Adrenal gland (tissue), 12 donors: ENCODE data around the gene MTX2. TPM values are rescaled to one million over a fixed set of nuclear protein-coding genes. Genes with fewer than 3 reads are reported as not detected.
"Not testable (repeated sequence)": the region's sequence is repeated elsewhere in the genome, so short reads cannot be mapped to it uniquely, and the experiment has no call there.

ENCODE experiments used
- DNase-seq, 7 donors: peaks; one replicate each; pipeline ENCODE4 v3.0.0-alpha.2; 2019 to 2020
- H3K27ac ChIP-seq, 5 donors: fragments of 200-600 bp; sonication (generic) in 4 of 5; 1 replicate in 3 of 5; 2 replicates in 2 of 5; pipeline versions ENCODE4 v1.5.1 to v1.8.0; 2016 to 2020; ENCODE audit warnings: mild to moderate bottlenecking in 1 of 5
- H3K27me3 ChIP-seq: fragments of 200-600 bp; 2 replicates; pipeline ENCODE4 v1.8.0; 2021
- H3K36me3 ChIP-seq, 2 donors: fragments of 200-600 bp; replicated peaks in 1 of 2; 1 replicate in 1 of 2; 2 replicates in 1 of 2; pipeline versions ENCODE4 v1.5.1 to v1.8.0; 2018 to 2022
- H3K4me1 ChIP-seq, 2 donors: fragments of 200-600 bp; replicated peaks in 1 of 2; 1 replicate in 1 of 2; 2 replicates in 1 of 2; pipeline versions ENCODE4 v1.5.1 to v1.8.0; 2018 to 2021
- H3K4me3 ChIP-seq, 4 donors: fragments of 200-600 bp; sonication (generic) in 3 of 4; one replicate each; pipeline ENCODE4 v1.5.1; 2016 to 2018
- H3K9me3 ChIP-seq, 3 donors: fragments of 200-600 bp; sonication (generic) in 1 of 3; replicated peaks in 1 of 3; 1 replicate in 2 of 3; 2 replicates in 1 of 3; pipeline versions ENCODE4 v1.5.1 to v1.8.0; 2016 to 2021
- CTCF ChIP-seq, 6 experiments: fragments of 450-650 bp in 4 of 6; fragments of 200-600 bp in 2 of 6; sonication (generic) in 1 of 6; IDR thresholded peaks; 1 replicate in 5 of 6; 2 replicates in 1 of 6; pipeline versions ENCODE4 v1.5.1 to v1.8.0; 2016 to 2021; ENCODE audit warnings: antibody characterized with exemption in 6 of 6, mild to moderate bottlenecking in 2 of 6, moderate library complexity in 1 of 6
- POLR2A ChIP-seq, 2 donors: fragments of 450-650 bp; IDR thresholded peaks; one replicate each; pipeline ENCODE4 v1.6.1; 2017; ENCODE audit warnings: antibody characterized with exemption in 2 of 2, mild to moderate bottlenecking in 2 of 2, moderate library complexity in 1 of 2
- WGBS, 4 donors: extraction: QIAGEN DNeasy Blood & Tissue Kit in 2 of 4; methylation state at CpG; one replicate each; pipeline versions ENCODE4 v1.1.5 to v1.1.7; 2013 to 2017; 5-methylcytosine and 5-hydroxymethylcytosine counted together
- intact Hi-C, 2 donors: fragments of 100-400 bp; cut with DNase I; formaldehyde crosslinking; loops; one replicate each; pipeline versions ENCODE4 v1.14.1 to v1.15.0; 2022 to 2023
- polyA plus RNA-seq, 3 donors: library from polyadenylated mRNA; stranded (reverse); fragments of 200-250 nt in 2 of 3; fragments of 350-450 nt in 1 of 3; fragmentation: Illumina TruSeq in 1 of 3; extraction: RNeasy Lipid Tissue Mini Kit (QIAGEN cat#74804) in 1 of 3; gene quantifications; one replicate each; pipeline ENCODE4 v1.2.3, GENCODE V29; 2013 to 2014
- total RNA-seq, 9 donors: library from RNA; depleted of rRNA in 4 of 9; stranded (reverse); fragments of >200 nt in 4 of 9; fragments of 120-200 nt in 1 of 9; fragmentation: NEBNext Ultra II Directional in 1 of 9; extraction: Animal tissue kit (Norgen Biotek cat#: 25700) in 1 of 9; gene quantifications; one replicate each; pipeline versions ENCODE4 v1.1.0 to v1.2.4, GENCODE V29; 2013 to 2023
- donor health status: healthy with polysubstance abuse.
- donor health status: Bipolar disorder and iron deficiency.
- donor health status: DM: yes; HTN: yes; CAD: no.
- donor health status: DM: no; HTN: no; CAD: no.
- donor health status: DM: no; HTN: no; CAD: no.
- donor health status: DM: yes; HTN: yes; CAD: no.

MTX2 gene
- total and polyA plus RNA-seq, 12 donors = 21.2 to 79.4 (median 38.2) TPM

- H3K4me1 ChIP-seq = no peaks in the 10 kb centered on the region
- DNase-seq = no peak
- H3K4me3 ChIP-seq = no peak overlapping the region
- TF ChIP-seq CTCF (IDR thresholded peaks at IDR 0.05) (no peak), POLR2A (IDR thresholded peaks at IDR 0.05) (no peak)
- H3K27ac ChIP-seq = no peak overlapping the region
- no peaks in the 10 kb centered on the region for H3K36me3 ChIP-seq
- no peaks in the 10 kb centered on the region for H3K9me3 ChIP-seq
- intact Hi-C loops = no loop called here
- no peaks in the 10 kb centered on the region for H3K27me3 ChIP-seq
- WGBS, 4 donors = 78 to 83% (median 82%) methylated on average over 4 of the region's 4 CpGs
Observed at GRCh38 chr2:176356251-176356650, 87.0 kb downstream of the MTX2 start.

GRCh38 chr2:176364273-176364977 lies 95.2 kb downstream of the MTX2 start:
- 68 to 81% (median 77%) methylated on average over 3 of the region's 3 CpGs for WGBS, 4 donors
- intact Hi-C loops = no loop called here

GRCh38 chr2:176368349-176368748 lies 99.1 kb downstream of the MTX2 start:
- Histone ChIP-seq H3K36me3 (no peaks in the 10 kb centered on the region), H3K4me3 (no peak overlapping the region), H3K9me3 (no peaks in the 10 kb centered on the region), H3K27ac (no peak overlapping the region), H3K4me1 (no peaks in the 10 kb centered on the region), H3K27me3 (no peaks in the 10 kb centered on the region)
- intact Hi-C loops = no loop called here
- WGBS, 4 donors = 69 to 88% (median 81%) methylated on average over 1 of the region's 1 CpG
- DNase-seq = no peak
- TF ChIP-seq POLR2A (IDR thresholded peaks at IDR 0.05) = no peak
- no peak for TF ChIP-seq CTCF (IDR thresholded peaks at IDR 0.05)

More at GRCh38 chr2:176364273-176364977, 95.2 kb downstream of the MTX2 start:
- no peak for DNase-seq
- no peaks in the 10 kb centered on the region for H3K36me3 ChIP-seq
- no peak overlapping the region for H3K4me3 ChIP-seq
- H3K27ac ChIP-seq = no peak overlapping the region
- no peaks in the 10 kb centered on the region for H3K27me3 ChIP-seq
- H3K4me1 ChIP-seq = no peaks in the 10 kb centered on the region
- no peaks in the 10 kb centered on the region for H3K9me3 ChIP-seq
- TF ChIP-seq CTCF (IDR thresholded peaks at IDR 0.05) = no peak
- TF ChIP-seq POLR2A (IDR thresholded peaks at IDR 0.05) = no peak

- intact Hi-C loops = no loop called here
- no peaks in the 10 kb centered on the region for H3K36me3 ChIP-seq
- no peak for DNase-seq
- H3K27me3 ChIP-seq = no peaks in the 10 kb centered on the region
- no peaks in the 10 kb centered on the region for H3K4me1 ChIP-seq
- no peaks in the 10 kb centered on the region for H3K9me3 ChIP-seq
- TF ChIP-seq POLR2A (IDR thresholded peaks at IDR 0.05) (no peak), CTCF (IDR thresholded peaks at IDR 0.05) (no peak)
- H3K4me3 ChIP-seq = no peak overlapping the region
- 63 to 68% (median 66%) methylated on average over 13 of the region's 13 CpGs for WGBS, 4 donors
- no peak overlapping the region for H3K27ac ChIP-seq
Observed at GRCh38 chr2:176370467-176371171, 101.4 kb downstream of the MTX2 start.

- H3K27me3 ChIP-seq, H3K27ac ChIP-seq, H3K4me3 ChIP-seq, H3K36me3 ChIP-seq, H3K9me3 ChIP-seq, H3K4me1 ChIP-seq, DNase-seq, intact Hi-C loops: not testable (repeated sequence)
- WGBS, 4 donors = 48 to 76% (median 59%) methylated on average over 1 of the region's 1 CpG
Observed at GRCh38 chr2:176373155-176373554, 103.9 kb downstream of the MTX2 start.
